NCI-H510A treated with DMSO at 0.1 percent for 48 hours (cell line): ENCODE measurements around the gene DOK3.

Experiments
- DNase-seq: peaks from one replicate; lab custom pipeline; 2025; lab: John Stamatoyannopoulos, UW

The DOK3 gene

GRCh38 chr5:177512736-177513380, 3.2 kb upstream of the DOK3 start:
- no peak for DNase-seq

GRCh38 chr5:177511796-177512675, 2.4 kb upstream of the DOK3 start:
- DNase-seq = no peak

- no peak for DNase-seq
These were observed 1.6 kb upstream of the DOK3 start for GRCh38 chr5:177511181-177511580.

- no peak for DNase-seq
These were observed 984 bp upstream of the DOK3 start for GRCh38 chr5:177510567-177511053.

GRCh38 chr5:177509991-177510566, 453 bp upstream of the DOK3 start:
- DNase-seq = no peak

GRCh38 chr5:177508837-177509236, 789 bp downstream of the DOK3 start:
- no peak for DNase-seq

- no peak for DNase-seq
These were observed 1.4 kb downstream of the DOK3 start for GRCh38 chr5:177508221-177508611.

GRCh38 chr5:177507596-177508220, 1.9 kb downstream of the DOK3 start:
- DNase-seq = no peak

- no peak for DNase-seq
These were observed 2.5 kb downstream of the DOK3 start for GRCh38 chr5:177507165-177507564.

GRCh38 chr5:177505075-177505474, 4.6 kb downstream of the DOK3 start:
- no peak for DNase-seq

GRCh38 chr5:177504086-177505056, 5.3 kb downstream of the DOK3 start:
- no peak for DNase-seq

- no peak for DNase-seq
These were observed 6.1 kb downstream of the DOK3 start for GRCh38 chr5:177503351-177504085.

- no peak for DNase-seq
These were observed 6.7 kb downstream of the DOK3 start for GRCh38 chr5:177502886-177503285.

GRCh38 chr5:177501874-177502678, 7.5 kb downstream of the DOK3 start:
- no peak for DNase-seq

- DNase-seq = peak; percentile 32
These were observed 8.7 kb downstream of the DOK3 start for GRCh38 chr5:177500685-177501522.

- DNase-seq = no peak
These were observed 9.8 kb downstream of the DOK3 start for GRCh38 chr5:177499842-177500241.

- no peak for DNase-seq
These were observed 11.4 kb downstream of the DOK3 start for GRCh38 chr5:177498013-177498787.
